Measurements from ENCODE around the gene NUDT5.

GRCh38 chr10:12150163-12150562 lies 45.5 kb downstream of the NUDT5 start:
- TF ChIP-seq CTCF (IDR thresholded peaks at IDR 0.05) = no peak
- no peak for TF ChIP-seq EP300 (IDR thresholded peaks at IDR 0.05)

Data from tibial nerve (tissue), 4 donors.